ENCODE results near the gene DMBT1.

DMBT1 gene

DNA sequence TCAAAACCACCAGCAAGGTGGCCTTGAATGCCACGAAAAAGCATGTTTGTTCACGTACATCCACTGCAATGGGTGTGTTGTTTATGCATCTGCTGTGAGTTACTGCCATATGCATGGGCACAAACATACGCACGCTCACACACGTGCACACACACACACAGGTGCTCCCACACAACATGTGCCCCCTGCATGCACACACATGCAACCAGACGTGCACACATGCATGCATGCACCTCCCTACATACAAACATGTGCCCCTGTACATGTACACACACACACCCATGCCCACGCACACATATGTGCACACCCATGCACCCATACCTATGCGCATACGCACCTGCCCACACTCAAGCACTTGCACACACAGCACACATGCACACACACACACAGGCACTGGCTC lies 10.1 kb upstream of the DMBT1 start:
- no peak for FAIRE-seq
- no peak for DNase-seq (ENCODE audit: insufficient read length)
- TF ChIP-seq POLR2A (IDR thresholded peaks at IDR 0.05; ENCODE audit: low read depth, low read length): no peak
- TF ChIP-seq POLR2AphosphoS5 (IDR thresholded peaks at IDR 0.05; ENCODE audit: low read depth, low read length): no peak
- TF ChIP-seq TAF1 (IDR thresholded peaks at IDR 0.05; ENCODE audit: borderline replicate concordance, low read depth, low read length): no peak

DNA sequence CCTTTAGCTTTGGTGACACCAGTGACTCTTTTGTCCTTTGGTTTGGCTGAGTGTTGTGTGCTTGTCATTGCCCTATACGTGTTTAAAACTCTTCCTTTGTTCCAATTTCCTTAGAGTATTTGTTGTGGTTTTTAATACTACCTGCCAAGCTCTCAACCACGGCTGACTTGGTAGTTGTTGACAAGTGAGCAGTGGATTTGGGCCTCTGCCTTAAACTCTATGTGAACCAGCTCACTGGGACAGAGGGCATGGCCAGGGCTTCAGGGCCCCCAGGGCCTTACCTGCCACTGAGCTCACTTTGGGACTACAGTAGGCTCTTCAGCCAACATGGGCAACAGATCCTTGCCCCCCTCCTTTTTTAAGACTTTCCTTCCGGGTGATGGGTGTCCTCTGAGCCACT lies 9.6 kb upstream of the DMBT1 start:
- DNase-seq (ENCODE audit: insufficient read length) (no peak), FAIRE-seq (no peak)
- TF ChIP-seq TAF1 (IDR thresholded peaks at IDR 0.05; ENCODE audit: borderline replicate concordance, low read depth, low read length) (no peak), POLR2AphosphoS5 (IDR thresholded peaks at IDR 0.05; ENCODE audit: low read depth, low read length) (no peak), POLR2A (IDR thresholded peaks at IDR 0.05; ENCODE audit: low read depth, low read length) (no peak)

DNA sequence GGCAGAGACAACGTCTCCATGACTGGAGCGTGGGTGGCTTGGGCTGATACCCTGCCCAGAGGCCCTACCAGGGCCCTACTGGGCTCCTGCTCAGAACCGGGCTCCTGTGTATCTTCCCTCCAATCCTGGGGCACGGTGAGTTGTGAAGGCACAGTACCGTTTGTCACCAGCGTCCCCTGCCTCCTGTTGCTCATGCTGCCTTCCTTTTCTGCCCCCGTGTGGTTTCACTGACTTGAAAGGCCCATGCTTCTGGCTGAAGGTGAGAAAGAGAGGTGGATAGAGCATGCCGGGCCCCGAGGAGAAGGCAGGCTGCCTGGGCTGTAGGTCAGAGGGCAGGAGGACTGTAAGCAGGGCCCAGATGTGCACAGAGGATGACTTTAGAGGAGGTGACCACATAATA lies 9.1 kb upstream of the DMBT1 start:
- FAIRE-seq (no peak), DNase-seq (ENCODE audit: insufficient read length) (no peak)
- no peak for TF ChIP-seq POLR2AphosphoS5 (IDR thresholded peaks at IDR 0.05; ENCODE audit: low read depth, low read length)

DNA sequence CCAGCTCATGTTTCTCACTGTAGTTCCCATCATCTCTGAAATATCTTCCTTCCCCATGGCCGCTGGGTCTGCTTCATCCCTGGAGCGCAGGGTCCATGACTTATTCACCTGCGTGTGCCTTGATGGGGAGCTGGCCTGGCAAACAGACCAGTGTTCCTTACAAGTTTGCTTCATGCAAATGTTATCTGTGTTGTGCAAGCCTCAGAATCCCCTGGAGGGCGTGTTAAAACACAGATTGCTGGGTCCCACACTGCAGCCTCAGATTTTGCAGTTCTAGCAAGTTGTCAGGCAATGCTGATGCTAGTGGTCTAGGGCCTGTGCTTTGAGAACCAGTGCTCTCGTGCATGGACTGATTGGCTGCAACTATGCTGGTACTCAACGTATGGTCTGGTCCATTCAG lies 7.2 kb upstream of the DMBT1 start:
- no peak for FAIRE-seq
- no peak for TF ChIP-seq POLR2AphosphoS5 (IDR thresholded peaks at IDR 0.05; ENCODE audit: low read depth, low read length)
- TF ChIP-seq POLR2A (IDR thresholded peaks at IDR 0.05; ENCODE audit: low read depth, low read length): no peak
- TF ChIP-seq TAF1 (IDR thresholded peaks at IDR 0.05; ENCODE audit: borderline replicate concordance, low read depth, low read length): no peak
- no peak for DNase-seq (ENCODE audit: insufficient read length)

DNA sequence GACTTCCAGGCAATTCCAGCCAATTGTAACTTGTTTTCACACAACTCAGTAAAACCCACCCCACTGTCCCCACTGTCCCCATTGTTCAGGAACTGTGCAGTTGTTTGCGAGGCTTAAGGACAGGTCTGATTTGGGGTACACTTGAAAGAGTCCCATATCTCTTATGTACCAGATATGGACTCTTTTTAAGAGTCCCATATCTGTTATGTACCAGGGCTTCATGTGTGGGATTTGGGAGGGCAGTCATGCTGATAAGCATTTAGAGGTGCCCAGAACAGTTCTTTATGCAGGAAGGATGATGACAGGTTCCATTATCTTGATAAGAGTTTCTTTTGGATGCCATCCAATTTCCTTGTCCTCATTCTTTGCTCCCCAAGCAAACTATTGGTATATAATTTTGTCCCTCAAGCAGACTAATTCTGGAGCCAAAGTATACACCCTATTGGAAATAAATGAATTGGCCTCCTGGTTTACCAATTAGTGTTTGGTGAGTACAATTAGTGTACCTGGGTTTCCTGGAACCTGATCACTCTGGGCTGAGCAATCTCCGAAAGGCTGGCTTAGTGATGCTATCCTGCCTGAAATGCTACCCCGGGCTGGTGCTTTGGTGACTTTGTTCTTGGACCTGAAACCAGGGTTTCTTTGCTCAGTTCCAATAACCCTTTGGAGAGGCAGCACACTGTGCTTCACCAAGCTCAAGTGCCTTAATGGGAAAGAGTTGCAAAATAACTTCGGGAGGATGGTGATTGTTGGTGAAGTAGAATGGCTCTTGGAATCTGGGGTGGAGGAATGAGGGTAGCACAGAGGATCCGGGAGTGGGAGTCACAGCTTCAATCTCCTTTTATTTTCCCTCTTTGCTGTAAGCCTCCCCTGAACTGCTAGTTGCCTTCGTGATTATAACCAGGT lies 6.2 kb upstream of the DMBT1 start:
- DNase-seq (ENCODE audit: insufficient read length) (no peak), FAIRE-seq (no peak)
- TF ChIP-seq POLR2A (IDR thresholded peaks at IDR 0.05; ENCODE audit: low read depth, low read length) (no peak), TAF1 (IDR thresholded peaks at IDR 0.05; ENCODE audit: borderline replicate concordance, low read depth, low read length) (no peak), POLR2AphosphoS5 (IDR thresholded peaks at IDR 0.05; ENCODE audit: low read depth, low read length) (no peak)

DNA sequence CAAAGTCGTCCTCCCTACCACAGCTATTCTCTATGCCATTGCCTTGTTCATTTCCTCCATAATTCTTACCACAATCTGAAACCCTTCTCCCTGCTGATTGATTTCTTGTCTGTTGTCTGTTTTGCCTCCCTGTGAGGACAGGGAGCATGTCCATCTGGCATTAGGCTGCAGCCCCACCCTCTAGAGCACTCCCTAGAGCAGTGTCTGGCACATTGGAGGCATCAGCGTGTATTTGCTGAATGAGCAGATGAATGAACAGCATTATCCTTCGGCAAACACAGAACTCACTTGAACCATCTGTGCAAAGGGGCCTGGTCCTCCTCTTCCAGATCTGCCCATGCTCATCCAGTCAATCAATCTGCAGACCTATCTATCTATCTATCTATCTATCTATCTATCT lies 5.1 kb upstream of the DMBT1 start:
- FAIRE-seq (no peak), DNase-seq (ENCODE audit: insufficient read length) (no peak)
- TF ChIP-seq POLR2AphosphoS5 (IDR thresholded peaks at IDR 0.05; ENCODE audit: low read depth, low read length) (no peak), TAF1 (IDR thresholded peaks at IDR 0.05; ENCODE audit: borderline replicate concordance, low read depth, low read length) (no peak)

DNA sequence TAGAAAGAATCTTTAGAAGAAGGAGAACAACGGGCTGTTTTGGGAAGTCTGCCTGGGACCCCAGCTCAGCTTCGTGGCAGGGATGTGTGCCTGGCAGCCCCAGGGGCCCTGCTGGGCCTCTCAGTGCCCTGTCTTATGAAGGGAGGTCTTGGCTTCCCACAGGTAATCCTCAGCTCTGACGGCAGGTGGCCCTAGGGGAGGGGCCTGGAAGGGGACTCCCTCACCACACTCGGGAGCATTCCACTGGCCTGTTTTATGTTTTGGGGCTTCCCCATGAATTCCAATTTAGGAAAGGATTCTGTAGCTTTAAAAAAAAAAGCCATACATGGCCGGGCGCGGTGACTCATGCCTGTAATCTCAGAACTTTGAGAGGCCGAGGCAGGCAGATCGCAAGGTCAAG lies 3.0 kb upstream of the DMBT1 start:
- FAIRE-seq (no peak), DNase-seq (ENCODE audit: insufficient read length) (no peak)
- TF ChIP-seq POLR2A (IDR thresholded peaks at IDR 0.05; ENCODE audit: low read depth, low read length) (no peak), TAF1 (IDR thresholded peaks at IDR 0.05; ENCODE audit: borderline replicate concordance, low read depth, low read length) (no peak), POLR2AphosphoS5 (IDR thresholded peaks at IDR 0.05; ENCODE audit: low read depth, low read length) (no peak)

DNA sequence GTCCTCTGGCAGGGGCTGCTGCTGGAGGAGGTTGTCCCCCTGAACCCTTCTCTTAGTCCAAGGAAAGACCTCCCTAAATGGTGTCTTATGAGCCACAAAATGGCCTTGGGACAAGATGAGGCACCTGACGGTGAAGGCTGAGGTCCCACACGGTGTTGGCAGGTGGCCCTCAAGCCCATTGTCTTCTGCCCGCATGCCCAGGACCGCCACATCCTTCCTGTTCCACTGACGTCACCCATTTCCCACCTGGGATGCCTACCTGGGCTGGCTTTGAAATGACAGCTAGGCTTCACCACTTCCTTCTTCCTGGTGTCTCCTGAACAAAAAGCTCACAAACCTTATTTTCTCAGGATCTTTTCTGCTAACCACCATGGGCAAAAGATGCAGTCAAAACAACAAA lies 2.1 kb upstream of the DMBT1 start:
- TF ChIP-seq POLR2A (IDR thresholded peaks at IDR 0.05; ENCODE audit: low read depth, low read length): no peak
- no peak for TF ChIP-seq TAF1 (IDR thresholded peaks at IDR 0.05; ENCODE audit: borderline replicate concordance, low read depth, low read length)
- no peak for TF ChIP-seq POLR2AphosphoS5 (IDR thresholded peaks at IDR 0.05; ENCODE audit: low read depth, low read length)
- no peak for FAIRE-seq
- DNase-seq (ENCODE audit: insufficient read length): no peak

DNA sequence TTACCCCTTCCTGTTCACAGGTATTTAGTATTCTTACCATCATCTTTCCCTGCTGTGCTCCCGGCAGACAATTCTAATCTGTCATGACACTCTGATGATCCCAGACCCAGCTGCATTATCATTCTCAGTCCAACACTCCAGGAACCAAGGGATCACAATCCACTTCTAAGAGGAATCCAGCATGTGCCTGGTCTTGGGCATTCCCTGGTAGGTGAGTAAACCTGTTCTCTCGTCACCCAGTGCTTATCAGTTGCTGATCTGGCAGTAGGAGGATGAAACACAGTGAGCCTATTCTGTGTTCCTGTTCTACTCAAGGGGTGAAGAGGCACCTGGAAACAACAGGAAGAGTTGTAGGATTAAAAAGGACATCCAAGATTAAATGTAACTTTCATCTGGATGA lies 1.3 kb upstream of the DMBT1 start:
- FAIRE-seq (no peak), DNase-seq (ENCODE audit: insufficient read length) (no peak)
- TF ChIP-seq POLR2A (IDR thresholded peaks at IDR 0.05; ENCODE audit: low read depth, low read length) (no peak), TAF1 (IDR thresholded peaks at IDR 0.05; ENCODE audit: borderline replicate concordance, low read depth, low read length) (no peak), POLR2AphosphoS5 (IDR thresholded peaks at IDR 0.05; ENCODE audit: low read depth, low read length) (no peak)

DNA sequence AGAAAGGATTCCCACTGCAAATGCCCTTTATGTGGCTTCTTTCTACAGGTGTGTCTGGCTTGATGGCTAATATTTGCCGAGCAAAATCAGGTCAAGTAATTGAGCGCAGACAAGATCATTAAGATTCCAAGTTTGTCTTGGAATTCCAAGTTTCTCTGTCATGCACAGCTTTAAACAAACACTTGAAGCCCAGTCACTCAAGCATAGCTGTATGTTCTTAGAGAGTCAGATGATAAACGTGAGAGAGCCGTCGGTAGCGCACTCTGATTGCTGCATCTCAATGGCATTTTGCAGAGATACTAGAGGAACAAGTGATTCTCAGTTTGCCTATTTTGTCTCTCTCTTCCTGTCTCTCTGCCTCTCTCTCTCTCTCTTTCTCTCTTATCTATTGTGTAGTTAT lies 658 bp downstream of the DMBT1 start:
- no peak for FAIRE-seq
- TF ChIP-seq TAF1 (IDR thresholded peaks at IDR 0.05; ENCODE audit: borderline replicate concordance, low read depth, low read length) (no peak), POLR2A (IDR thresholded peaks at IDR 0.05; ENCODE audit: low read depth, low read length) (no peak), POLR2AphosphoS5 (IDR thresholded peaks at IDR 0.05; ENCODE audit: low read depth, low read length) (no peak)
- DNase-seq (ENCODE audit: insufficient read length): no peak

DNA sequence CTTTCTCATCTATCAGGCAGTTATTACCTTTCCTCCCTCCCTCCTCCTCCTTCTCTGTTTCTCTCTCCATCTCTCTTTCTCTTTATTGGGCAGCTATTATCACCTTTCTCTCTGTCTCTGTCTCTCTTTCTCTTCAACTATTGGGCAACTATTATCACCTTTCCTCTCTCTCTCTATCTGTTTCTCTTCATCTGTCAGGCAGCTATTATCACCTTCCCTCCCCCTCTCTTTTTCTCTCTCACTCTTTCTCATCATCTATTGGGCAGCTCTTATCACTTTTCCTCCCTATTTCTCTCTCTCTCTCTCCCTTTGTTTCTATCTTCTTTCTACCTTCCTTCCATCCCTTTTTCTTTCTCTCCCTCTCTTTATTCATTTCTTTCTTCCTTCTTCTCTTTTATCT lies 1.2 kb downstream of the DMBT1 start:
- FAIRE-seq (no peak), DNase-seq (ENCODE audit: insufficient read length) (no peak)
- TF ChIP-seq POLR2AphosphoS5 (IDR thresholded peaks at IDR 0.05; ENCODE audit: low read depth, low read length): no peak
- TF ChIP-seq TAF1 (IDR thresholded peaks at IDR 0.05; ENCODE audit: borderline replicate concordance, low read depth, low read length): no peak
- TF ChIP-seq POLR2A (IDR thresholded peaks at IDR 0.05; ENCODE audit: low read depth, low read length): no peak

DNA sequence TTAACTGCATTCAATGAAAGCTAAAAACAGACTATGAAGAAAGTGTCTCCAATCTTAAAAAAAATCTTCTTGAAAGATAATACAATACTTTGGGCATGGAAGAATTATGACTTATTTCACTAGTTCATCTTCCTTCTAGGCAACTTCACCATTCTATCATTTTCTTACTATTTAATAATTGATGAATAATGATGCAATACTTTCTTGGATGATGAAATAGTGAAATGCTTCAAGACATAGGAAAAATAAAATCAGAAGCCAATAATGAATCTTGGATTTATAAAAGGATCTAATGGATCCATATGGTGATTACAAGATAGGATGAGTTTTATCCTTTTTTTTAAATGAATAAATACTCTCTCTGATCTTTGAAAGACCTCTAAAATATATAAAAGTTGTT lies 4.4 kb downstream of the DMBT1 start:
- FAIRE-seq (no peak), DNase-seq (ENCODE audit: insufficient read length) (no peak)
- TF ChIP-seq POLR2AphosphoS5 (IDR thresholded peaks at IDR 0.05; ENCODE audit: low read depth, low read length) (no peak), TAF1 (IDR thresholded peaks at IDR 0.05; ENCODE audit: borderline replicate concordance, low read depth, low read length) (no peak)
